ENCODE measurements around the gene DIO2. TPM values are rescaled to one million over a fixed set of nuclear protein-coding genes. Genes with fewer than 3 reads are reported as not detected.

Gene DIO2
- total RNA-seq, 2 experiments from 2014 or later: not detected

GRCh38 chr14:80212023-80212397 lies 706 bp upstream of the DIO2 start:
- H3K36me3 Mint-ChIP-seq (ENCODE audit: low read depth): no peaks in the 10 kb centered on the region
- H3K4me1 Mint-ChIP-seq (ENCODE audit: low read depth): no peaks in the 10 kb centered on the region
- no peaks in the 10 kb centered on the region for H3K27me3 Mint-ChIP-seq (ENCODE audit: low read depth)
- ATAC-seq: no peak
- H3K4me3 Mint-ChIP-seq: no peak overlapping the region
- ChIA-PET CTCF (no interaction called here), POLR2A (no interaction called here)
- no peak for DNase-seq
- H3K9me3 Mint-ChIP-seq (ENCODE audit: insufficient read depth): no peaks in the 10 kb centered on the region
- no peak overlapping the region for H3K27ac Mint-ChIP-seq

- no peak overlapping the region for H3K4me3 Mint-ChIP-seq
- no peak for ATAC-seq
Observed at GRCh38 chr14:80208461-80208860, 2.8 kb downstream of the DIO2 start.

GRCh38 chr14:80206351-80207080 lies 4.8 kb downstream of the DIO2 start:
- H3K9me3 Mint-ChIP-seq (ENCODE audit: insufficient read depth): no peaks in the 10 kb centered on the region
- H3K4me3 Mint-ChIP-seq: no peak overlapping the region
- ChIA-PET CTCF (no interaction called here), POLR2A (no interaction called here)
- H3K36me3 Mint-ChIP-seq (ENCODE audit: low read depth): no peaks in the 10 kb centered on the region
- no peak for DNase-seq
- no peak overlapping the region for H3K27ac Mint-ChIP-seq
- no peaks in the 10 kb centered on the region for H3K4me1 Mint-ChIP-seq (ENCODE audit: low read depth)
- no peaks in the 10 kb centered on the region for H3K27me3 Mint-ChIP-seq (ENCODE audit: low read depth)
- no peak for ATAC-seq

More at GRCh38 chr14:80208461-80208860, 2.8 kb downstream of the DIO2 start:
- CTCF ChIA-PET: no interaction called here
- Mint-ChIP-seq H3K9me3 (ENCODE audit: insufficient read depth) (no peaks in the 10 kb centered on the region), H3K4me1 (ENCODE audit: low read depth) (no peaks in the 10 kb centered on the region), H3K27ac (no peak overlapping the region), H3K27me3 (ENCODE audit: low read depth) (no peaks in the 10 kb centered on the region), H3K36me3 (ENCODE audit: low read depth) (no peaks in the 10 kb centered on the region)
- POLR2A ChIA-PET: no interaction called here
- DNase-seq: no peak

- CTCF ChIA-PET: interaction anchor here (1.2 to 1.3 kb wide), 2 partner anchors 10 to 413 kb away, joined by 3 to 8 read pairs; no protein-coding TSS in a partner anchor
- Mint-ChIP-seq H3K9me3 (ENCODE audit: insufficient read depth) (no peaks in the 10 kb centered on the region), H3K4me1 (ENCODE audit: low read depth) (no peaks in the 10 kb centered on the region), H3K36me3 (ENCODE audit: low read depth) (no peaks in the 10 kb centered on the region), H3K4me3 (no peak overlapping the region), H3K27me3 (ENCODE audit: low read depth) (no peaks in the 10 kb centered on the region), H3K27ac (no peak overlapping the region)
- POLR2A ChIA-PET: no interaction called here
- no peak for ATAC-seq
- peak; percentile 32 for DNase-seq
Observed at GRCh38 chr14:80202888-80203562, 8.3 kb downstream of the DIO2 start.

- ChIA-PET CTCF (no interaction called here), POLR2A (no interaction called here)
- ATAC-seq (no peak), DNase-seq (no peak)
- Mint-ChIP-seq H3K36me3 (ENCODE audit: low read depth) (no peaks in the 10 kb centered on the region), H3K4me3 (no peak overlapping the region), H3K27me3 (ENCODE audit: low read depth) (no peaks in the 10 kb centered on the region), H3K27ac (no peak overlapping the region), H3K4me1 (ENCODE audit: low read depth) (no peaks in the 10 kb centered on the region), H3K9me3 (ENCODE audit: insufficient read depth) (no peaks in the 10 kb centered on the region)
Observed at GRCh38 chr14:80200093-80200492, 11.2 kb downstream of the DIO2 start.

- H3K4me3 Mint-ChIP-seq: no peak overlapping the region
- ChIA-PET CTCF (no interaction called here), POLR2A (no interaction called here)
- H3K4me1 Mint-ChIP-seq (ENCODE audit: low read depth): no peaks in the 10 kb centered on the region
- no peaks in the 10 kb centered on the region for H3K27me3 Mint-ChIP-seq (ENCODE audit: low read depth)
- H3K36me3 Mint-ChIP-seq (ENCODE audit: low read depth): no peaks in the 10 kb centered on the region
- no peak for ATAC-seq
- H3K9me3 Mint-ChIP-seq (ENCODE audit: insufficient read depth): no peaks in the 10 kb centered on the region
- no peak for DNase-seq
- no peak overlapping the region for H3K27ac Mint-ChIP-seq
Observed at GRCh38 chr14:80188571-80188970, 22.7 kb downstream of the DIO2 start.

GRCh38 chr14:80186301-80186800 lies 25.0 kb downstream of the DIO2 start:
- H3K27me3 Mint-ChIP-seq (ENCODE audit: low read depth): no peaks in the 10 kb centered on the region
- POLR2A ChIA-PET: no interaction called here
- DNase-seq (no peak), ATAC-seq (no peak)
- CTCF ChIA-PET: no interaction called here
- H3K4me3 Mint-ChIP-seq: no peak overlapping the region
- H3K9me3 Mint-ChIP-seq (ENCODE audit: insufficient read depth): no peaks in the 10 kb centered on the region
- no peak overlapping the region for H3K27ac Mint-ChIP-seq
- H3K4me1 Mint-ChIP-seq (ENCODE audit: low read depth): no peaks in the 10 kb centered on the region
- H3K36me3 Mint-ChIP-seq (ENCODE audit: low read depth): no peaks in the 10 kb centered on the region

- Mint-ChIP-seq H3K4me1 (ENCODE audit: low read depth) (no peaks in the 10 kb centered on the region), H3K27me3 (ENCODE audit: low read depth) (no peaks in the 10 kb centered on the region)
- POLR2A ChIA-PET: no interaction called here
Observed at GRCh38 chr14:80176893-80177292, 34.4 kb downstream of the DIO2 start.

GRCh38 chr14:80172375-80173051 lies 38.8 kb downstream of the DIO2 start:
- CTCF ChIA-PET: no interaction called here
- DNase-seq (no peak), ATAC-seq (no peak)
- H3K36me3 Mint-ChIP-seq (ENCODE audit: low read depth): no peaks in the 10 kb centered on the region
- H3K27ac Mint-ChIP-seq: no peak overlapping the region
- H3K4me1 Mint-ChIP-seq (ENCODE audit: low read depth): no peaks in the 10 kb centered on the region
- POLR2A ChIA-PET: no interaction called here
- no peak overlapping the region for H3K4me3 Mint-ChIP-seq
- H3K27me3 Mint-ChIP-seq (ENCODE audit: low read depth): no peaks in the 10 kb centered on the region
- no peaks in the 10 kb centered on the region for H3K9me3 Mint-ChIP-seq (ENCODE audit: insufficient read depth)

More at GRCh38 chr14:80176893-80177292, 34.4 kb downstream of the DIO2 start:
- Mint-ChIP-seq H3K4me3 (no peak overlapping the region), H3K27ac (no peak overlapping the region), H3K36me3 (ENCODE audit: low read depth) (no peaks in the 10 kb centered on the region), H3K9me3 (ENCODE audit: insufficient read depth) (no peaks in the 10 kb centered on the region)
- CTCF ChIA-PET: no interaction called here
- DNase-seq: no peak
- no peak for ATAC-seq

- CTCF ChIA-PET: no interaction called here
- Mint-ChIP-seq H3K27ac (no peak overlapping the region), H3K4me1 (ENCODE audit: low read depth) (no peaks in the 10 kb centered on the region), H3K4me3 (no peak overlapping the region), H3K36me3 (ENCODE audit: low read depth) (no peaks in the 10 kb centered on the region), H3K9me3 (ENCODE audit: insufficient read depth) (no peaks in the 10 kb centered on the region), H3K27me3 (ENCODE audit: low read depth) (no peaks in the 10 kb centered on the region)
- POLR2A ChIA-PET: no interaction called here
- ATAC-seq (no peak), DNase-seq (no peak)
Observed at GRCh38 chr14:80167793-80168448, 43.4 kb downstream of the DIO2 start.

- no peaks in the 10 kb centered on the region for H3K36me3 Mint-ChIP-seq (ENCODE audit: low read depth)
- POLR2A ChIA-PET: no interaction called here
- no peaks in the 10 kb centered on the region for H3K9me3 Mint-ChIP-seq (ENCODE audit: insufficient read depth)
- DNase-seq (no peak), ATAC-seq (no peak)
- no peaks in the 10 kb centered on the region for H3K4me1 Mint-ChIP-seq (ENCODE audit: low read depth)
- CTCF ChIA-PET: no interaction called here
- no peaks in the 10 kb centered on the region for H3K27me3 Mint-ChIP-seq (ENCODE audit: low read depth)
- H3K27ac Mint-ChIP-seq: no peak overlapping the region
- H3K4me3 Mint-ChIP-seq: no peak overlapping the region
Observed at GRCh38 chr14:80164991-80165721, 46.1 kb downstream of the DIO2 start.
